HCT116 (cell line): ENCODE results near the gene ST8SIA2. TPM values are rescaled to one million over a fixed set of nuclear protein-coding genes. Genes with fewer than 3 reads are reported as not detected.

Source experiments
- ATAC-seq: fragments of 200-7000 bp; cut with Tn5 transposase; 2 replicates; pipeline ENCODE4 v1.9.1; 2020; ENCODE audit warnings: mild to moderate bottlenecking, moderate library complexity
- BruUV-seq: library from RNA; stranded (reverse); fragments of 400-500 nt; replicated peaks from 2 replicates; lab custom pipeline; 2021; lab: Mats Ljungman, UMichigan
- CTCF ChIA-PET: fragments of 300-600 bp; sonication (Branson Sonifier 250); formaldehyde crosslinking; loops from one replicate; lab custom pipeline; 2021; ENCODE audit warnings: antibody characterized with exemption; lab: Charles Lee
- POLR2A ChIA-PET: fragments of 300-600, 350-600 bp; sonication (Branson Sonifier 250); formaldehyde crosslinking; loops from one replicate; lab custom pipeline; 2021; ENCODE audit warnings: antibody characterized with exemption; lab: Charles Lee
- RAD21 ChIA-PET, 2 experiments: fragments of 300-600 bp; sonication (Branson Sonifier 250); formaldehyde crosslinking; loops; one replicate each; lab custom pipeline; 2023; ENCODE audit warnings: low total read pairs in 2 of 2; ENCODE audit not compliant: uncharacterized antibody in 2 of 2, unreplicated experiment in 2 of 2, low non-redundant PET in 1 of 2; lab: Charles Lee
- DNase-seq: peaks from one replicate; pipeline ENCODE4 v3.0.0-alpha.2; 2010; ENCODE audit warnings: low read depth, low spot score
- H2AFZ ChIP-seq: fragments of 200-600 bp; shearing (Covaris generic), sonication (generic); 2 replicates; pipeline ENCODE4 v1.6.1; 2017; ENCODE audit warnings: low read depth, mixed run types, mixed read lengths, antibody characterized with exemption, low read length; ENCODE audit not compliant: poor library complexity, severe bottlenecking
- H3K27ac ChIP-seq: 2 replicates; pipeline ENCODE4 v1.5.1; 2012; ENCODE audit warnings: low read depth, low read length
- H3K27me3 ChIP-seq: fragments of 200-600 bp; sonication (generic); 2 replicates; pipeline ENCODE4 v1.6.1; 2016; ENCODE audit warnings: mixed run types, low read length, mixed read lengths; ENCODE audit not compliant: insufficient read depth
- H3K36me3 ChIP-seq, 2 experiments: fragments of 200-500 bp in 1 of 2; fragments of 200-600 bp in 1 of 2; sonication (Bioruptor generic) in 1 of 2; sonication (generic) in 1 of 2; 2 replicates each; pipeline versions ENCODE4 v1.5.1 to v1.6.1; 2014 to 2016; ENCODE audit warnings: low read length in 2 of 2, inconsistent platforms in 1 of 2, mixed read lengths in 1 of 2, mixed run types in 1 of 2; ENCODE audit not compliant: insufficient read depth in 2 of 2, control insufficient read depth in 1 of 2
- H3K4me1 ChIP-seq, 2 experiments: fragments of 200-600 bp in 1 of 2; sonication (generic) in 1 of 2; 2 replicates each; pipeline versions ENCODE4 v1.5.1 to v1.6.1; 2012 to 2017; ENCODE audit warnings: low read length in 2 of 2, inconsistent platforms in 1 of 2, mild to moderate bottlenecking in 1 of 2, mixed read lengths in 1 of 2, mixed run types in 1 of 2, moderate library complexity in 1 of 2; ENCODE audit not compliant: insufficient read depth in 2 of 2, control insufficient read depth in 1 of 2
- H3K4me2 ChIP-seq: fragments of 200-600 bp; sonication (generic); 2 replicates; pipeline ENCODE4 v1.6.1; 2017; ENCODE audit warnings: mixed run types, low read length, mixed read lengths
- H3K4me3 ChIP-seq, 2 experiments: fragments of 200-600 bp in 1 of 2; sonication (generic) in 1 of 2; replicated peaks in 1 of 2; 2 replicates each; pipeline ENCODE4 v1.5.1; 2011 to 2016; ENCODE audit warnings: low read length in 2 of 2, control low read depth in 1 of 2, low read depth in 1 of 2, mild to moderate bottlenecking in 1 of 2, mixed read lengths in 1 of 2, mixed run types in 1 of 2
- H3K79me2 ChIP-seq: fragments of 200-600 bp; sonication (generic); 2 replicates; pipeline ENCODE4 v1.6.1; 2017; ENCODE audit warnings: mild to moderate bottlenecking, mixed run types, low read length, moderate library complexity, mixed read lengths; ENCODE audit not compliant: insufficient read depth
- H3K9ac ChIP-seq: fragments of 200-600 bp; sonication (generic); 2 replicates; pipeline ENCODE4 v1.6.1; 2016; ENCODE audit warnings: low read length, mixed read lengths
- H3K9me2 ChIP-seq: fragments of 200-600 bp; sonication (generic), shearing (Covaris generic); 2 replicates; pipeline ENCODE4 v1.6.1; 2017; ENCODE audit warnings: mixed run types, mild to moderate bottlenecking, moderate library complexity; ENCODE audit not compliant: insufficient read depth
- H3K9me3 ChIP-seq, 2 experiments: fragments of 200-500 bp in 1 of 2; fragments of 200-600 bp in 1 of 2; sonication (Bioruptor generic) in 1 of 2; sonication (generic) in 1 of 2; 2 replicates each; pipeline ENCODE4 v1.6.1; 2014 to 2017; ENCODE audit warnings: low read length in 2 of 2, mixed read lengths in 2 of 2, inconsistent platforms in 1 of 2, low read depth in 1 of 2, mild to moderate bottlenecking in 1 of 2, mixed run types in 1 of 2, moderate library complexity in 1 of 2; ENCODE audit not compliant: control insufficient read depth in 1 of 2, insufficient read depth in 1 of 2
- H4K20me1 ChIP-seq: fragments of 200-600 bp; sonication (generic), shearing (Covaris generic); 2 replicates; pipeline ENCODE4 v1.6.1; 2017; ENCODE audit warnings: mixed run types, mild to moderate bottlenecking, moderate library complexity; ENCODE audit not compliant: insufficient read depth
- CBX3 ChIP-seq: IDR thresholded peaks from 2 replicates; pipeline ENCODE4 v1.6.1; 2012; ENCODE audit warnings: low read depth
- CEBPB ChIP-seq: IDR thresholded peaks from 2 replicates; pipeline ENCODE4 v1.6.1; 2012; ENCODE audit warnings: low read depth
- EGR1 ChIP-seq: IDR thresholded peaks from 2 replicates; pipeline ENCODE4 v1.6.1; 2012; ENCODE audit warnings: low read depth
- ELF1 ChIP-seq: IDR thresholded peaks from 2 replicates; pipeline ENCODE4 v1.6.1; 2012; ENCODE audit warnings: low read depth, borderline replicate concordance
- EZH2 ChIP-seq: fragments of 200-600 bp; sonication (generic); IDR thresholded peaks from 2 replicates; pipeline ENCODE4 v1.6.1; 2017; ENCODE audit warnings: antibody characterized with exemption, mixed run types
- FOSL1 ChIP-seq: IDR thresholded peaks from 2 replicates; pipeline ENCODE4 v1.6.1; 2012; ENCODE audit warnings: low read depth
- POLR2A ChIP-seq: IDR thresholded peaks from 2 replicates; pipeline ENCODE4 v1.7.0; 2011; ENCODE audit warnings: borderline replicate concordance; ENCODE audit not compliant: insufficient read depth, insufficient read length; ENCODE audit errors: extremely low read depth
- RAD21 ChIP-seq: IDR thresholded peaks from 2 replicates; pipeline ENCODE4 v1.6.1; 2012; ENCODE audit warnings: low read depth, mild to moderate bottlenecking
- SIN3A ChIP-seq: IDR thresholded peaks from 2 replicates; pipeline ENCODE4 v1.6.1; 2012; ENCODE audit warnings: low read depth
- SRF ChIP-seq: IDR thresholded peaks from 2 replicates; pipeline ENCODE4 v1.6.1; 2012; ENCODE audit warnings: low read depth
- TCF7L2 ChIP-seq: IDR thresholded peaks from 2 replicates; pipeline ENCODE4 v1.7.0; 2011; ENCODE audit warnings: borderline replicate concordance, inconsistent platforms; ENCODE audit not compliant: insufficient read depth, insufficient read length; ENCODE audit errors: extremely low read depth
- ZBTB33 ChIP-seq: IDR thresholded peaks from 2 replicates; pipeline ENCODE4 v1.6.1; 2011; ENCODE audit warnings: mild to moderate bottlenecking, low read length, moderate library complexity; ENCODE audit not compliant: insufficient replicate concordance; ENCODE audit errors: extremely low read depth
- ZNF274 ChIP-seq: fragments of 200-500 bp; sonication (Bioruptor generic); IDR thresholded peaks from 2 replicates; pipeline ENCODE4 v1.6.1; 2014; ENCODE audit warnings: mild to moderate bottlenecking, low read depth, low read length, inconsistent platforms
- intact Hi-C: fragments of 100-400 bp; cut with micrococcal nuclease; formaldehyde crosslinking; loops from 2 replicates; pipeline ENCODE4 v1.10.0; 2022
- total RNA-seq: library from RNA; stranded (reverse); gene quantifications from one replicate; pipeline ENCODE4 v1.2.1, GENCODE V29; 2021; ENCODE audit not compliant: unreplicated experiment
- TF ChIP-seq, protein P1 (sequence below): IDR thresholded peaks from 2 replicates; pipeline ENCODE4 v1.6.1; 2012
- TF ChIP-seq, protein P2 (sequence below): IDR thresholded peaks from 2 replicates; pipeline ENCODE4 v1.6.1; 2012; ENCODE audit warnings: low read depth

Gene ST8SIA2
- total RNA-seq, 1 experiment from 2014 or later, result not detected

DNA sequence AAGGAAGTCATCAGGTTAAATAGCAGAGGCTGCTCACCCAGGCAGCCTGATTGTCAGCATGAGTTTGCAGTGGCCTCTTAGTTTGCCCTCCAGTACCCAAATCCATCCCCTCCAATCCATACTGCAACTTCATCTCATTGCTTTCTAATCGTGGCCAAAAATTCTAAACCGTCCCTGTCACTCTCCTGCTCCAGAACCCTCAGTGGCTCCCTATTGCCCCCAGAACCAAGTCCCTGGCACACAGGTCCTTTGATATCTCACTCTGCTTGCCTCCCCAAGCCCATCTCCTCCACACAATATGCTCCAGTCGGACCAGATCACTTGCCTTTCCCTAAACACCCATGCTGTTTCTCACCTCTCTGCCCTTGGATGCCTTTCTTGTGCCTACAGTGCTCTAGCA, 49.7 kb downstream of the ST8SIA2 start (continued):
- no peak for TF ChIP-seq ZBTB33

- RAD21 ChIA-PET, result no interaction called here
- no peak for ATAC-seq
Measured at GRCh38 chr15:92444631-92445030, 51.0 kb downstream of the ST8SIA2 start.

More at GRCh38 chr15:92444631-92445030, 51.0 kb downstream of the ST8SIA2 start:
- ChIA-PET POLR2A (no interaction called here), CTCF (no interaction called here)
- Histone ChIP-seq H3K36me3 (no peaks in the 10 kb centered on the region), H3K79me2 (no peaks in the 10 kb centered on the region), H3K4me1 (peaks cover 0 to 1% of the 10 kb centered on the region in 2 experiments; a peak in 1 of 4 replicates), H3K9me2 (no peaks in the 10 kb centered on the region), H2AFZ (no peak overlapping the region), H3K27ac (no peak overlapping the region), H3K27me3 (peaks cover 17% of the 10 kb centered on the region), H3K4me2 (no peak overlapping the region), H3K9me3 (no peaks in the 10 kb centered on the region), H4K20me1 (no peaks in the 10 kb centered on the region), H3K9ac (no peak overlapping the region), H3K4me3 (no peak overlapping the region)
- no peak for DNase-seq
- TF ChIP-seq, protein P1, sequence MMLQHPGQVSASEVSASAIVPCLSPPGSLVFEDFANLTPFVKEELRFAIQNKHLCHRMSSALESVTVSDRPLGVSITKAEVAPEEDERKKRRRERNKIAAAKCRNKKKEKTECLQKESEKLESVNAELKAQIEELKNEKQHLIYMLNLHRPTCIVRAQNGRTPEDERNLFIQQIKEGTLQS, result no peak
- TF ChIP-seq POLR2A (no peak), CEBPB (no peak), TCF7L2 (no peak), SIN3A (no peak), EZH2 (no peak), CBX3 (no peak), FOSL1 (no peak), RAD21 (no peak), ELF1 (no peak), SRF (no peak), ZNF274 (no peak), EGR1 (no peak)
- TF ChIP-seq, protein P2, sequence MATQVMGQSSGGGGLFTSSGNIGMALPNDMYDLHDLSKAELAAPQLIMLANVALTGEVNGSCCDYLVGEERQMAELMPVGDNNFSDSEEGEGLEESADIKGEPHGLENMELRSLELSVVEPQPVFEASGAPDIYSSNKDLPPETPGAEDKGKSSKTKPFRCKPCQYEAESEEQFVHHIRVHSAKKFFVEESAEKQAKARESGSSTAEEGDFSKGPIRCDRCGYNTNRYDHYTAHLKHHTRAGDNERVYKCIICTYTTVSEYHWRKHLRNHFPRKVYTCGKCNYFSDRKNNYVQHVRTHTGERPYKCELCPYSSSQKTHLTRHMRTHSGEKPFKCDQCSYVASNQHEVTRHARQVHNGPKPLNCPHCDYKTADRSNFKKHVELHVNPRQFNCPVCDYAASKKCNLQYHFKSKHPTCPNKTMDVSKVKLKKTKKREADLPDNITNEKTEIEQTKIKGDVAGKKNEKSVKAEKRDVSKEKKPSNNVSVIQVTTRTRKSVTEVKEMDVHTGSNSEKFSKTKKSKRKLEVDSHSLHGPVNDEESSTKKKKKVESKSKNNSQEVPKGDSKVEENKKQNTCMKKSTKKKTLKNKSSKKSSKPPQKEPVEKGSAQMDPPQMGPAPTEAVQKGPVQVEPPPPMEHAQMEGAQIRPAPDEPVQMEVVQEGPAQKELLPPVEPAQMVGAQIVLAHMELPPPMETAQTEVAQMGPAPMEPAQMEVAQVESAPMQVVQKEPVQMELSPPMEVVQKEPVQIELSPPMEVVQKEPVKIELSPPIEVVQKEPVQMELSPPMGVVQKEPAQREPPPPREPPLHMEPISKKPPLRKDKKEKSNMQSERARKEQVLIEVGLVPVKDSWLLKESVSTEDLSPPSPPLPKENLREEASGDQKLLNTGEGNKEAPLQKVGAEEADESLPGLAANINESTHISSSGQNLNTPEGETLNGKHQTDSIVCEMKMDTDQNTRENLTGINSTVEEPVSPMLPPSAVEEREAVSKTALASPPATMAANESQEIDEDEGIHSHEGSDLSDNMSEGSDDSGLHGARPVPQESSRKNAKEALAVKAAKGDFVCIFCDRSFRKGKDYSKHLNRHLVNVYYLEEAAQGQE, result no peak
- no TSS peak for BruUV-seq
- intact Hi-C loops, result no loop called here
